ENCODE data around the gene RAB3A. TPM values are rescaled to one million over a fixed set of nuclear protein-coding genes. Genes with fewer than 3 reads are reported as not detected.

The RAB3A gene
- polyA plus RNA-seq, 2 of the 4 experiments (the other 2 are of a cell fraction), result 0.39 to 1.0 TPM

GRCh38 chr19:18230941-18231734 lies 27.3 kb upstream of the RAB3A start (continued):
- TF ChIP-seq GATA3 (IDR thresholded peaks at IDR 0.05; ENCODE audit: borderline replicate concordance), result no peak
- no peak for TF ChIP-seq NPAS2 (CRISPR knock-in tag; IDR thresholded peaks at IDR 0.05; ENCODE audit: borderline replicate concordance)
- TF ChIP-seq JUNB (IDR thresholded peaks at IDR 0.05), result no peak
- TF ChIP-seq FOSB (CRISPR knock-in tag; IDR thresholded peaks at IDR 0.05), result no peak

- FAIRE-seq (no peak), DNase-seq (ENCODE audit: low read depth in 1 of 2, low spot score in 1 of 2) (no peak), ATAC-seq (no peak)
- Histone ChIP-seq H3K9me3 (no peaks in the 10 kb centered on the region), H3K4me2 (no peak overlapping the region), H3K4me3 (no peak overlapping the region), H3K27ac (no peak overlapping the region), H3K4me1 (peaks cover 24% of the 10 kb centered on the region)
- 57% methylated on average over 2 of the region's 4 CpGs for WGBS (ENCODE audit: missing lambda C conversion rate)
- ChIA-PET POLR2A (no interaction called here), CTCF (interaction anchor here (1.1 to 4.7 kb wide), 4 partner anchors 9 to 284 kb away, joined by 3 to 34 read pairs (median 4); no protein-coding TSS in a partner anchor)
- TF ChIP-seq HOXB13 (CRISPR knock-in tag; IDR thresholded peaks at IDR 0.05; ENCODE audit: low read depth), result no peak
- TF ChIP-seq ZFP36 (IDR thresholded peaks at IDR 0.05; ENCODE audit: borderline replicate concordance, partially characterized antibody), result peak; percentile 78
- no peak for TF ChIP-seq POLR2AphosphoS2 (conservative IDR thresholded peaks at IDR 0.05; ENCODE audit: low read length)
These were observed 26.1 kb upstream of the RAB3A start for GRCh38 chr19:18229915-18230314.

- no peak for FAIRE-seq
- TF ChIP-seq RARB (CRISPR knock-in tag; IDR thresholded peaks at IDR 0.05) (no peak), KDM1A (IDR thresholded peaks at IDR 0.05; ENCODE audit: low read depth) (peak; percentile 69; the same call in 1 of the 2 replicates), RAD21 (conservative IDR thresholded peaks at IDR 0.05 in 1 of 2, IDR thresholded peaks at IDR 0.05 in 1 of 2) (peak in 1 of 2 experiments; percentile 13; a peak in 1 of 5 replicates), EHMT2 (IDR thresholded peaks at IDR 0.05; ENCODE audit: low read depth) (no peak), CHD2 (IDR thresholded peaks at IDR 0.05; ENCODE audit: low read length, partially characterized antibody) (no peak), HOXB13 (CRISPR knock-in tag; IDR thresholded peaks at IDR 0.05; ENCODE audit: low read depth) (no peak)
- TF ChIP-seq, protein P1, sequence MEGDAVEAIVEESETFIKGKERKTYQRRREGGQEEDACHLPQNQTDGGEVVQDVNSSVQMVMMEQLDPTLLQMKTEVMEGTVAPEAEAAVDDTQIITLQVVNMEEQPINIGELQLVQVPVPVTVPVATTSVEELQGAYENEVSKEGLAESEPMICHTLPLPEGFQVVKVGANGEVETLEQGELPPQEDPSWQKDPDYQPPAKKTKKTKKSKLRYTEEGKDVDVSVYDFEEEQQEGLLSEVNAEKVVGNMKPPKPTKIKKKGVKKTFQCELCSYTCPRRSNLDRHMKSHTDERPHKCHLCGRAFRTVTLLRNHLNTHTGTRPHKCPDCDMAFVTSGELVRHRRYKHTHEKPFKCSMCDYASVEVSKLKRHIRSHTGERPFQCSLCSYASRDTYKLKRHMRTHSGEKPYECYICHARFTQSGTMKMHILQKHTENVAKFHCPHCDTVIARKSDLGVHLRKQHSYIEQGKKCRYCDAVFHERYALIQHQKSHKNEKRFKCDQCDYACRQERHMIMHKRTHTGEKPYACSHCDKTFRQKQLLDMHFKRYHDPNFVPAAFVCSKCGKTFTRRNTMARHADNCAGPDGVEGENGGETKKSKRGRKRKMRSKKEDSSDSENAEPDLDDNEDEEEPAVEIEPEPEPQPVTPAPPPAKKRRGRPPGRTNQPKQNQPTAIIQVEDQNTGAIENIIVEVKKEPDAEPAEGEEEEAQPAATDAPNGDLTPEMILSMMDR (IDR thresholded peaks at IDR 0.05), result peak; percentile 40
- POLR2A ChIA-PET, result no interaction called here
These were observed 25.6 kb upstream of the RAB3A start for GRCh38 chr19:18229474-18229873.

GRCh38 chr19:18227781-18228271 lies 24.0 kb upstream of the RAB3A start:
- H3K9me3 ChIP-seq, result no peaks in the 10 kb centered on the region
- no peak for FAIRE-seq
- no peak for ATAC-seq
- ChIA-PET POLR2A (no interaction called here), CTCF (interaction anchor here (1.7 kb wide), 1 partner anchor 33 kb away, joined by 4 read pairs; no protein-coding TSS in a partner anchor)
- no peak for DNase-seq (ENCODE audit: low read depth in 1 of 2, low spot score in 1 of 2)
- no peak overlapping the region for H3K4me2 ChIP-seq
- H3K27ac ChIP-seq, result no peak overlapping the region
- 39% methylated on average over 6 of the region's 6 CpGs for WGBS (ENCODE audit: missing lambda C conversion rate)
- no peak overlapping the region for H3K4me3 ChIP-seq
- peaks cover 24% of the 10 kb centered on the region for H3K4me1 ChIP-seq
- TF ChIP-seq, protein P2, sequence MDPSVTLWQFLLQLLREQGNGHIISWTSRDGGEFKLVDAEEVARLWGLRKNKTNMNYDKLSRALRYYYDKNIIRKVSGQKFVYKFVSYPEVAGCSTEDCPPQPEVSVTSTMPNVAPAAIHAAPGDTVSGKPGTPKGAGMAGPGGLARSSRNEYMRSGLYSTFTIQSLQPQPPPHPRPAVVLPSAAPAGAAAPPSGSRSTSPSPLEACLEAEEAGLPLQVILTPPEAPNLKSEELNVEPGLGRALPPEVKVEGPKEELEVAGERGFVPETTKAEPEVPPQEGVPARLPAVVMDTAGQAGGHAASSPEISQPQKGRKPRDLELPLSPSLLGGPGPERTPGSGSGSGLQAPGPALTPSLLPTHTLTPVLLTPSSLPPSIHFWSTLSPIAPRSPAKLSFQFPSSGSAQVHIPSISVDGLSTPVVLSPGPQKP (IDR thresholded peaks at IDR 0.05; ENCODE audit: low read depth, low read length), result no peak

More at GRCh38 chr19:18229474-18229873, 25.6 kb upstream of the RAB3A start:
- DNase-seq (ENCODE audit: low read depth in 1 of 2, low spot score in 1 of 2) (no peak), ATAC-seq (no peak)
- 12% methylated on average over 5 of the region's 5 CpGs for WGBS (ENCODE audit: missing lambda C conversion rate)
- Histone ChIP-seq H3K9me3 (no peaks in the 10 kb centered on the region), H3K4me1 (peaks cover 26% of the 10 kb centered on the region), H3K4me2 (no peak overlapping the region), H3K27ac (no peak overlapping the region), H3K4me3 (no peak overlapping the region)
- CTCF ChIA-PET, result interaction anchor here (1.0 to 1.7 kb wide), 3 partner anchors 11 to 35 kb away, joined by 3 to 4 read pairs (median 4); no protein-coding TSS in a partner anchor

Data from A549 (cell line).